CD4-positive, alpha-beta memory T cell (primary cell): ENCODE data around the gene C9orf78. TPM values are rescaled to one million over a fixed set of nuclear protein-coding genes. Genes with fewer than 3 reads are reported as not detected.

ENCODE experiments used
- CTCF ChIA-PET: fragments of 350-600 bp; sonication (Branson Sonifier 250); formaldehyde crosslinking; loops from one replicate; lab custom pipeline; 2021; ENCODE audit warnings: inconsistent platforms; ENCODE audit not compliant: partially characterized antibody; lab: Charles Lee
- POLR2A ChIA-PET: fragments of 350-600 bp; sonication (Branson Sonifier 250); formaldehyde crosslinking; loops from one replicate; lab custom pipeline; 2021; ENCODE audit not compliant: partially characterized antibody; lab: Charles Lee
- DNase-seq, 5 donors: peaks; one replicate each; pipeline versions ENCODE4 v3.0.0 to v3.0.0-alpha.2; 2020 to 2022; ENCODE audit warnings: mixed read lengths in 1 of 5
- H3K27ac ChIP-seq: one replicate; pipeline ENCODE4 v1.7.0; 2013; ENCODE audit warnings: low read depth, low read length
- H3K27me3 ChIP-seq: 2 replicates; pipeline ENCODE4 v1.7.0; 2013; ENCODE audit warnings: mild to moderate bottlenecking, low read length, moderate library complexity; ENCODE audit not compliant: insufficient read depth
- H3K36me3 ChIP-seq: 2 replicates; pipeline ENCODE4 v1.7.0; 2013; ENCODE audit warnings: mild to moderate bottlenecking, low read length, moderate library complexity; ENCODE audit not compliant: insufficient read depth
- H3K4me1 ChIP-seq: 2 replicates; pipeline ENCODE4 v1.7.0; 2013; ENCODE audit warnings: mild to moderate bottlenecking, low read length, moderate library complexity; ENCODE audit not compliant: insufficient read depth
- H3K4me3 ChIP-seq, 2 donors: one replicate each; pipeline ENCODE4 v1.7.0; 2013; ENCODE audit warnings: low read length in 2 of 2, mild to moderate bottlenecking in 1 of 2
- H3K9me3 ChIP-seq, 2 donors: one replicate each; pipeline ENCODE4 v1.7.0; 2013; ENCODE audit warnings: low read length in 2 of 2, control low read depth in 1 of 2; ENCODE audit not compliant: control insufficient read depth in 1 of 2
- H3K27ac Mint-ChIP-seq, 7 donors: one replicate each; pipeline ENCODE4 v1.8.0; 2020 to 2021; ENCODE audit warnings: mixed read lengths in 7 of 7, mild to moderate bottlenecking in 6 of 7, inconsistent platforms in 3 of 7, moderate library complexity in 3 of 7
- H3K27me3 Mint-ChIP-seq, 2 donors: one replicate each; pipeline ENCODE4 v1.8.0; 2020 to 2021; ENCODE audit warnings: mixed read lengths in 2 of 2
- H3K36me3 Mint-ChIP-seq, 2 donors: one replicate each; pipeline ENCODE4 v1.8.0; 2020 to 2021; ENCODE audit warnings: mixed read lengths in 2 of 2, inconsistent platforms in 1 of 2, mild to moderate bottlenecking in 1 of 2
- H3K4me1 Mint-ChIP-seq, 4 donors: one replicate each; pipeline ENCODE4 v1.8.0; 2020 to 2021; ENCODE audit warnings: mixed read lengths in 4 of 4, mild to moderate bottlenecking in 1 of 4
- H3K4me3 Mint-ChIP-seq, 8 donors: one replicate each; pipeline ENCODE4 v1.8.0; 2020 to 2021; ENCODE audit warnings: mixed read lengths in 8 of 8, mild to moderate bottlenecking in 7 of 8, moderate library complexity in 6 of 8, inconsistent platforms in 3 of 8
- H3K9me3 Mint-ChIP-seq, 8 donors: one replicate each; pipeline ENCODE4 v1.8.0; 2020 to 2021; ENCODE audit warnings: mixed read lengths in 8 of 8, mild to moderate bottlenecking in 5 of 8, inconsistent platforms in 3 of 8, moderate library complexity in 1 of 8
- intact Hi-C: fragments of 100-400 bp; cut with micrococcal nuclease; formaldehyde crosslinking; loops from one replicate; pipeline ENCODE4 v1.15.1; 2023
- polyA plus RNA-seq, 2 donors: library from polyadenylated mRNA; unstranded; fragments of 300-500 nt; fragmentation: Illumina TruSeq; gene quantifications; one replicate each; pipeline ENCODE4 v1.2.3, GENCODE V29; 2021
- total RNA-seq, 2 experiments: library from RNA; stranded (reverse); gene quantifications; one replicate each; pipeline ENCODE4 v1.2.3, GENCODE V29; 2021

Gene C9orf78
- total and polyA plus RNA-seq, 4 experiments from 2014 or later = 95.5 to 206 (median 150) TPM

DNA sequence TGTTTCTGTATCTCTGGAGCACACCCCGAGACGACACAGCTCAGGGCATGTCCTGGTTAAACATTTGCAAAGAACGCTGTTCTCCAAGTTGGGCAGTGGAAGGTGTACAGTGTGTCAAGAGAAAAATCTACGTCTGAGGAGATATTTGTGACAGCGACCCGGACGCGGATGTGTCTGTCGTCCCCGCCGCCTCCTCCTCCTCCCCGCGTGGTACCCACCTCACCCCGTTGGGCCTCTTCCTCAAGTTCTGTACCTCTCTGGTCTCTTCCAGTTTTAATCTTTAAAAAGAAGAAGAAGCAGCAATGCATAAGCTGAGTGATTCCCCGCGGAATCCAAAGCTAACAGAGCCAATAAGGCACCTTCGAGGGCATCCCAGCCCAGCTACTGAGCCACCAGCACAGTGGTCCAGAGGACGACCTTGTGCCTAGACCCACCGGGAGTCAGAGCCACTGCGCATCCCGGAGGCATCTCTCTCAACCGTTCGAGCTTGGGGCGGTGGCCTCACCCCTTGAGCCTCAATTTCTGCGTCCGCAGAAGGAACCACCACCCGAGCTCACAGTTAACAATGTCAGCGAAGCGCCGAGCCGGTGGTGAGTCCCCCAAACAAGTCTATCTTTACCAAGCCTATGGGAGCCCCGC, 467 bp downstream of the C9orf78 start:
- intact Hi-C loops = loop anchor here (1.0 to 5.0 kb wide), 6 partner anchors 10 to 218 kb away; partner anchors contain the start of genes GPR107, TOR1A and TOR1B
- peaks cover 22 to 69% of the 10 kb centered on the region in 2 donors for H3K36me3 Mint-ChIP-seq
- ChIA-PET CTCF (interaction anchor here (0.9 to 6.2 kb wide), 4 partner anchors 26 to 219 kb away, joined by 3 to 41 read pairs (median 5); no protein-coding TSS in a partner anchor), POLR2A (interaction anchor here (0.7 to 10.4 kb wide), 20 partner anchors 10 to 294 kb away, joined by 3 to 221 read pairs (median 6); partner anchors contain the start of genes FNBP1, TOR1A and TOR1B)
- H3K27ac Mint-ChIP-seq = peak overlapping the region; percentile 97 to 99 (median 99)
- H3K27me3 ChIP-seq = no peaks in the 10 kb centered on the region
- H3K36me3 ChIP-seq = peaks cover 40% of the 10 kb centered on the region
- peak overlapping the region; percentile 92 for H3K27ac ChIP-seq
- DNase-seq = peak; percentile 49 to 77 (median 62)
- peaks cover 53% of the 10 kb centered on the region for H3K4me1 ChIP-seq
- no peaks in the 10 kb centered on the region for H3K27me3 Mint-ChIP-seq
- H3K9me3 Mint-ChIP-seq = no peaks in the 10 kb centered on the region
- no peaks in the 10 kb centered on the region for H3K9me3 ChIP-seq
- H3K4me3 Mint-ChIP-seq = peak overlapping the region; percentile 96 to 99 (median 98)
- peaks cover 37 to 62% (median 51%) of the 10 kb centered on the region in 4 donors for H3K4me1 Mint-ChIP-seq
- H3K4me3 ChIP-seq = peak overlapping the region; percentile 50 to 76

DNA sequence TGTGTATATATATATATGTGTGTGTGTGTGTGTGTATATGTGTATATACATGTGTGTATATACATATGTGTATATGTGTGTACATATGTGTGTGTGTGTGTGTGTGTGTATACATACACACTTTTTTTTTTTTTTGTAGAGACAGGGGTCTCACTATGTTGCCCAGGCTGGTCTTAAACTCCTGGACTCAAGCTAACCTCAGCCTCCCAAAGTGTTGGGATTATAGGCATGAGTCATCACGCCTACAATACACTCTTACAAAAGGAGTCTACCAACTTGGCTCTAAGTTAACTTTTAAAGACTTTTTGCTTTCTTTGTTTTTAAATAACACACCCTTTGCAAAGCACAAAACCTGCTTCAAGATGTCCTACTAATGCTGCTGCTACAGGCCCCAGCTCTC, 2.1 kb downstream of the C9orf78 start:
- H3K9me3 Mint-ChIP-seq = no peaks in the 10 kb centered on the region
- peaks cover 32 to 81% of the 10 kb centered on the region in 2 donors for H3K36me3 Mint-ChIP-seq
- Histone ChIP-seq H3K36me3 (peaks cover 54% of the 10 kb centered on the region), H3K9me3 (no peaks in the 10 kb centered on the region), H3K27ac (peak overlapping the region; percentile 92), H3K4me1 (peaks cover 37% of the 10 kb centered on the region), H3K27me3 (no peaks in the 10 kb centered on the region), H3K4me3 (no peak overlapping the region)
- H3K27me3 Mint-ChIP-seq = no peaks in the 10 kb centered on the region
- peak overlapping the region in 6 of 7 donors; percentile 53 to 99 (median 74) for H3K27ac Mint-ChIP-seq
- peaks cover 26 to 46% (median 38%) of the 10 kb centered on the region in 4 donors for H3K4me1 Mint-ChIP-seq
- CTCF ChIA-PET = no interaction called here
- POLR2A ChIA-PET = interaction anchor here (0.7 to 10.4 kb wide), 6 partner anchors 9 to 208 kb away, joined by 3 to 221 read pairs (median 23); partner anchors contain the start of gene TOR1A
- DNase-seq = no peak
- intact Hi-C loops = no loop called here
- peak overlapping the region in 5 of 8 donors; percentile 79 to 99 (median 98) for H3K4me3 Mint-ChIP-seq

DNA sequence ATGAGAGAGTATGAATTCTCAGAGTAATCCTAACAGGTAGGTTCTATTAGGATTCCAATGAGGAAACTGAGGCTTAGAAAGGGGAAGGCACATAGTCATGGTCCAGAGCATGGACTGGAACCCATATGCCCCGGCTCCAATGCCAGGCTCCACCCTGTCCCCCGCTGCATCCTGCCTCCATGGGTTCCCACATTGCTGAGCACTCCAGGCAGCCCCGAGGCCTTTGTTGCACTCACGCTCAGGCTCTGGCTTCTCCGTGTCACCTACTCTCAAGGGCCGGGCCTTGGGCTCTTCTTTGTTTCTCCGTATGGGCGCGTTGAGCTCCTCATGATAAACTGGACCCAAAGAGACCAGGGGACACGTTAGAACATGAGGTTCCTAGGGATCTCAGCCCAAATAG, 6.1 kb downstream of the C9orf78 start:
- peaks cover 27 to 63% of the 10 kb centered on the region in 2 donors for H3K36me3 Mint-ChIP-seq
- H3K9me3 Mint-ChIP-seq = no peaks in the 10 kb centered on the region
- peaks cover 4 to 14% (median 10%) of the 10 kb centered on the region in 4 donors for H3K4me1 Mint-ChIP-seq
- no peaks in the 10 kb centered on the region for H3K27me3 Mint-ChIP-seq
- Histone ChIP-seq H3K4me1 (peaks cover 11% of the 10 kb centered on the region), H3K4me3 (no peak overlapping the region), H3K27me3 (no peaks in the 10 kb centered on the region), H3K36me3 (peaks cover 59% of the 10 kb centered on the region), H3K9me3 (no peaks in the 10 kb centered on the region), H3K27ac (no peak overlapping the region)
- ChIA-PET POLR2A (interaction anchor here (1.7 to 10.4 kb wide), 2 partner anchors 40 to 60 kb away, joined by 4 to 221 read pairs; no protein-coding TSS in a partner anchor), CTCF (interaction anchor here (1.5 kb wide), 1 partner anchor 217 kb away, joined by 3 read pairs; no protein-coding TSS in a partner anchor)
- intact Hi-C loops = no loop called here
- DNase-seq = no peak
- H3K4me3 Mint-ChIP-seq = no peak overlapping the region
- H3K27ac Mint-ChIP-seq = peak overlapping the region in 1 of 7 donors; percentile 71

DNA sequence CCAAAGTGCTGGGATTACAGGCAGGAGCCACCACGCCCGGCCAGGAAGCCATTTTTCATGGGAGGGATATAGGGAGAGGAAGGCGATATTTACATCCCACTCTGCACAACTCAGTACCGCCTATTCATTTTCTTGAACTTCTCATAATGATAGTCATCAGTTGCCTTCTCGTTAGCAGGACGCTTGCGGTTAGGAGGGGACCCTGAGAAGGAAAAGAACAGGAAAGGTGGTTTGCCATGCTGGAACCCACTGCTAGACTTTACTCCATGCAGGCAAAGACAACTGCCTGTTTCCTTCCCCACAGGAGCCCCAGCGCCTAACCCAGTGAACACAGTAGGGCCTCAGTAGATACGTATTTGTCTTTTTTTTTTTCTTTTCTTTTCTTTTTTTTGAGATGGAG, 7.0 kb downstream of the C9orf78 start:
- CTCF ChIA-PET = interaction anchor here (1.5 kb wide), 1 partner anchor 217 kb away, joined by 3 read pairs; no protein-coding TSS in a partner anchor
- intact Hi-C loops = no loop called here
- no peak overlapping the region for H3K27ac Mint-ChIP-seq
- H3K27me3 Mint-ChIP-seq = no peaks in the 10 kb centered on the region
- Histone ChIP-seq H3K36me3 (peaks cover 52% of the 10 kb centered on the region), H3K9me3 (no peaks in the 10 kb centered on the region), H3K4me1 (peaks cover 2% of the 10 kb centered on the region), H3K27ac (no peak overlapping the region), H3K4me3 (no peak overlapping the region), H3K27me3 (no peaks in the 10 kb centered on the region)
- H3K9me3 Mint-ChIP-seq = no peaks in the 10 kb centered on the region
- peaks cover under 1 to 8% (median 4%) of the 10 kb centered on the region in 4 donors for H3K4me1 Mint-ChIP-seq
- POLR2A ChIA-PET = interaction anchor here (1.7 kb wide), 1 partner anchor 41 kb away, joined by 4 read pairs; no protein-coding TSS in a partner anchor
- H3K36me3 Mint-ChIP-seq = peaks cover 23 to 55% of the 10 kb centered on the region in 2 donors
- no peak overlapping the region for H3K4me3 Mint-ChIP-seq
- no peak for DNase-seq

DNA sequence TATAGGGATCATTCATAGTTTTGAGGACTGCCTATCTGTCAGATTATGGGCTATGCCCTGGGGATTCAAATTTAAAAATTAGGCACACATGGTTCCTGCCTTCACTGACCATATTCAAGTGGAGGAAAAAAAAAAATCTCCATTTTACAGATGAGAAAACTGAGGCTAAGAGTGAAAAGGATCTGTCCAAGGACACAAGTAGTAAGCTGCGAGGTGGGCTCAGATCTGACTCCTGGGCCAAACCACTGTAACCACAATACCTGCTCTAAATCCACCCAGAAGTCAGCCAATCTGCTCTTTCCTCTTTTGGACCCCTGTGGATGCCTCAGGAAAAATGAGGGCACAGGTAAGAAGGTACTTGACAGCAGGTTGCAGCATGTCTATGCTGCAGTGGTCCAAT, 8.3 kb downstream of the C9orf78 start:
- Mint-ChIP-seq H3K27me3 (no peaks in the 10 kb centered on the region), H3K36me3 (peaks cover 27 to 57% of the 10 kb centered on the region in 2 donors), H3K4me3 (no peak overlapping the region), H3K27ac (peak overlapping the region in 2 of 7 donors; percentile 63 to 76), H3K9me3 (no peaks in the 10 kb centered on the region), H3K4me1 (peaks cover 8 to 17% (median 13%) of the 10 kb centered on the region in 4 donors)
- no peak for DNase-seq
- Histone ChIP-seq H3K27me3 (no peaks in the 10 kb centered on the region), H3K4me3 (no peak overlapping the region), H3K9me3 (no peaks in the 10 kb centered on the region), H3K4me1 (peaks cover 8% of the 10 kb centered on the region), H3K27ac (no peak overlapping the region), H3K36me3 (peaks cover 47% of the 10 kb centered on the region)
- ChIA-PET CTCF (interaction anchor here (0.9 kb wide), 1 partner anchor 410 kb away, joined by 3 read pairs; no protein-coding TSS in a partner anchor), POLR2A (interaction anchor here (0.7 kb wide), 1 partner anchor 63 kb away, joined by 3 read pairs; no protein-coding TSS in a partner anchor)
- intact Hi-C loops = no loop called here

DNA sequence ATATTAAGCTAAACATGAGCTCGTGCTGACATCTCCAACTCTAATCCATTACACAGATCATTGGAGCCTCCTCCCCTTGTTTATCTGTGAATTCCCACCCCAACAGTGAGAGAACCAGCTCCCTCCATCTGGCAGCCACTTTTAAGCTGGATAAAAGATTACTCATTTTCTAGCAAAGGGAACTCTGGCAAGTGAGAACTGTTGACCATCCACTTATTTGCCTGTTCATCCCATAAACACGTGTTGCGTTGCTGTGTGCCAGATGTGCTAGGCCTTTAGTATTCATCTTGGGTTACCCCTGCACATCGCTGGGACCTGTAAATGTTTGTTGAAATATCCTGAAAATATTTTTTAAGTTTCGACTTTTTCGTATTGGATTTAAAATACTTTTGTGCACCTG, 8.7 kb downstream of the C9orf78 start:
- no peak overlapping the region for H3K4me3 ChIP-seq
- Mint-ChIP-seq H3K9me3 (no peaks in the 10 kb centered on the region), H3K4me1 (peaks cover 8 to 17% (median 13%) of the 10 kb centered on the region in 4 donors), H3K27ac (peak overlapping the region in 1 of 7 donors; percentile 63), H3K27me3 (no peaks in the 10 kb centered on the region), H3K36me3 (peaks cover 27 to 54% of the 10 kb centered on the region in 2 donors), H3K4me3 (no peak overlapping the region)
- no peaks in the 10 kb centered on the region for H3K9me3 ChIP-seq
- intact Hi-C loops = no loop called here
- POLR2A ChIA-PET = interaction anchor here (0.6 to 4.3 kb wide), 2 partner anchors 9 to 121 kb away, joined by 4 to 40 read pairs; partner anchors contain the start of genes C9orf78 and USP20
- no peak overlapping the region for H3K27ac ChIP-seq
- H3K27me3 ChIP-seq = no peaks in the 10 kb centered on the region
- DNase-seq = no peak
- CTCF ChIA-PET = interaction anchor here (0.6 to 0.9 kb wide), 2 partner anchors 166 to 410 kb away, joined by 3 read pairs; no protein-coding TSS in a partner anchor
- peaks cover 8% of the 10 kb centered on the region for H3K4me1 ChIP-seq
- H3K36me3 ChIP-seq = peaks cover 46% of the 10 kb centered on the region
